Gastrocnemius medialis (tissue), 4 donors: ENCODE results near the gene DNAH6. TPM values are rescaled to one million over a fixed set of nuclear protein-coding genes. Genes with fewer than 3 reads are reported as not detected.

Experiments used
- ATAC-seq, 2 donors: fragments of 150-250 bp; one replicate each; pipeline ENCODE4 v1.9.1; 2016
- DNase-seq, 2 donors: peaks; one replicate each; pipeline ENCODE4 v3.0.0-alpha.2; 2019
- H3K27ac ChIP-seq, 4 donors: fragments of 200-600 bp; sonication (generic); 1 replicate in 1 of 4; 2 replicates in 3 of 4; pipeline ENCODE4 v1.5.1; 2016 to 2018; ENCODE audit warnings: mild to moderate bottlenecking in 2 of 4, moderate library complexity in 1 of 4
- H3K27me3 ChIP-seq, 3 donors: fragments of 200-600 bp; sonication (generic) in 2 of 3; 1 replicate in 1 of 3; 2 replicates in 2 of 3; pipeline versions ENCODE4 v1.5.1 to v1.6.0; 2016 to 2019; ENCODE audit warnings: mild to moderate bottlenecking in 1 of 3, moderate library complexity in 1 of 3
- H3K36me3 ChIP-seq, 2 donors: fragments of 200-600 bp; sonication (generic) in 1 of 2; one replicate each; pipeline ENCODE4 v1.5.1; 2017 to 2018
- H3K4me1 ChIP-seq, 2 donors: fragments of 200-600 bp; sonication (generic) in 1 of 2; one replicate each; pipeline ENCODE4 v1.5.1; 2016 to 2017; ENCODE audit warnings: mild to moderate bottlenecking in 2 of 2
- H3K4me3 ChIP-seq, 4 donors: fragments of 200-600 bp; sonication (generic) in 3 of 4; 1 replicate in 1 of 4; 2 replicates in 3 of 4; pipeline ENCODE4 v1.5.1; 2016 to 2019; ENCODE audit warnings: mild to moderate bottlenecking in 2 of 4
- H3K9me3 ChIP-seq, 3 donors: fragments of 200-600 bp; sonication (generic) in 2 of 3; 1 replicate in 1 of 3; 2 replicates in 2 of 3; pipeline ENCODE4 v1.5.1; 2016 to 2019
- POLR2A ChIP-seq, 2 donors: fragments of 450-650 bp; IDR thresholded peaks; one replicate each; pipeline ENCODE4 v1.6.1; 2017; ENCODE audit warnings: antibody characterized with exemption in 2 of 2, mild to moderate bottlenecking in 2 of 2, moderate library complexity in 2 of 2
- in situ Hi-C, 4 donors: fragments of 200-750 bp; cut with MboI; loops; one replicate each; pipeline versions ENCODE4 v1.15.0 to v1.8.0; 2017; ENCODE audit warnings: low sequenced_read_pairs in 4 of 4
- intact Hi-C: fragments of 100-400 bp; cut with DNase I; formaldehyde crosslinking; loops from one replicate; pipeline ENCODE4 v1.15.1; 2023; ENCODE audit warnings: low total_unique reads
- total RNA-seq, 4 donors: library from RNA; depleted of rRNA; stranded (reverse); fragments of >200 nt; gene quantifications; one replicate each; pipeline versions ENCODE4 v1.1.0 to v1.2.3, GENCODE V29; 2016
- TF ChIP-seq, protein P1 (sequence below), 5 experiments: fragments of 450-650 bp in 3 of 5; fragments of 200-600 bp in 2 of 5; sonication (generic) in 2 of 5; IDR thresholded peaks in 4 of 5; conservative IDR thresholded peaks in 1 of 5; 1 replicate in 4 of 5; 2 replicates in 1 of 5; pipeline ENCODE4 v1.5.1; 2016 to 2019; ENCODE audit warnings: antibody characterized with exemption in 5 of 5, mild to moderate bottlenecking in 3 of 5, moderate library complexity in 3 of 5

The DNAH6 gene
- total RNA-seq, 4 donors from 2014 or later = not detected

DNA sequence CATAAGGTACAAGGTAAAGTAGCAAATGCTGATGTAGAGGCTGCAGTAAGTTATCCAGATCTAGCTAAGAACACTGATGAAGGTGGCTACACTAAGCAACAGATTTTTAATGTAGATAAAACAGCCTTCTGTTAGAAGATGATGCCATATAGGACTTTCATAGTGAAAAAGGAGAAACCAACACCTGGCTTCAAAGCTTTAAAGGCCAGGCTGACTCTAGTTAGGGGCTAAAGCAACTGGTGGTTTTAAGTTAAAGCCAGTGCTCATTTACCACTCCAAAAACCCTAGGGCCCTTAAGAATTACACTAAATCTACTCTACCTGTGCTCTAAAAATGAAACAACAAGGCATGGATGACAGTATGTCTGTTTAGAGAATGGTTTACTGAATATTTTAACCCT is 131.0 kb downstream of the DNAH6 start:
- no peak for ATAC-seq

DNA sequence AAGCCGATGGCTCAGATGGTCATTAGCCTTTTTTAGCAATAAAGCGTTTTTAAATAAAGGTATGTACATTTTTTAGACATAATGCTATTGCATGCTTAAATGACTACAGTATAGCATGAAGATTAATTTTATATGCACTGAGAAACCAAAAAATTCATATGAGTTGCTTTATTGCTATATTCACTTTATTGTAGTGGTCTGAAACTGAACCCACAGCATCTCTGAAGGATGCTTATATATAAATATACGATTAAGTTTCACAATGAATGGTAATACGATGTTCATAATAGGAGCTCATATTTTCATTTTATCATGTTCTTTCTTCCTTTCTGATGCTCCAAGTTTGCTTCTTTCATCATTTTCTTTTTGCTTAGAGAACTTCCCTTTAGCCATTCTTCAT is 132.8 kb downstream of the DNAH6 start:
- no peaks in the 10 kb centered on the region for H3K27me3 ChIP-seq
- in situ Hi-C loops = no loop called here

More for the DNA sequence above, 131.0 kb downstream of the DNAH6 start:
- intact Hi-C loops = no loop called here
- TF ChIP-seq, protein P1, sequence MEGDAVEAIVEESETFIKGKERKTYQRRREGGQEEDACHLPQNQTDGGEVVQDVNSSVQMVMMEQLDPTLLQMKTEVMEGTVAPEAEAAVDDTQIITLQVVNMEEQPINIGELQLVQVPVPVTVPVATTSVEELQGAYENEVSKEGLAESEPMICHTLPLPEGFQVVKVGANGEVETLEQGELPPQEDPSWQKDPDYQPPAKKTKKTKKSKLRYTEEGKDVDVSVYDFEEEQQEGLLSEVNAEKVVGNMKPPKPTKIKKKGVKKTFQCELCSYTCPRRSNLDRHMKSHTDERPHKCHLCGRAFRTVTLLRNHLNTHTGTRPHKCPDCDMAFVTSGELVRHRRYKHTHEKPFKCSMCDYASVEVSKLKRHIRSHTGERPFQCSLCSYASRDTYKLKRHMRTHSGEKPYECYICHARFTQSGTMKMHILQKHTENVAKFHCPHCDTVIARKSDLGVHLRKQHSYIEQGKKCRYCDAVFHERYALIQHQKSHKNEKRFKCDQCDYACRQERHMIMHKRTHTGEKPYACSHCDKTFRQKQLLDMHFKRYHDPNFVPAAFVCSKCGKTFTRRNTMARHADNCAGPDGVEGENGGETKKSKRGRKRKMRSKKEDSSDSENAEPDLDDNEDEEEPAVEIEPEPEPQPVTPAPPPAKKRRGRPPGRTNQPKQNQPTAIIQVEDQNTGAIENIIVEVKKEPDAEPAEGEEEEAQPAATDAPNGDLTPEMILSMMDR (IDR thresholded peaks at IDR 0.05 in 4 of 5, conservative IDR thresholded peaks at IDR 0.05 in 1 of 5) = no peak
- no peak for TF ChIP-seq POLR2A (IDR thresholded peaks at IDR 0.05)
- DNase-seq = no peak
- in situ Hi-C loops = no loop called here
- no peak overlapping the region for H3K4me3 ChIP-seq
- no peaks in the 10 kb centered on the region for H3K9me3 ChIP-seq
- no peak overlapping the region for H3K27ac ChIP-seq
- H3K4me1 ChIP-seq = peaks cover 0 to 4% of the 10 kb centered on the region in 2 donors
- H3K27me3 ChIP-seq = no peaks in the 10 kb centered on the region
- no peaks in the 10 kb centered on the region for H3K36me3 ChIP-seq

DNA sequence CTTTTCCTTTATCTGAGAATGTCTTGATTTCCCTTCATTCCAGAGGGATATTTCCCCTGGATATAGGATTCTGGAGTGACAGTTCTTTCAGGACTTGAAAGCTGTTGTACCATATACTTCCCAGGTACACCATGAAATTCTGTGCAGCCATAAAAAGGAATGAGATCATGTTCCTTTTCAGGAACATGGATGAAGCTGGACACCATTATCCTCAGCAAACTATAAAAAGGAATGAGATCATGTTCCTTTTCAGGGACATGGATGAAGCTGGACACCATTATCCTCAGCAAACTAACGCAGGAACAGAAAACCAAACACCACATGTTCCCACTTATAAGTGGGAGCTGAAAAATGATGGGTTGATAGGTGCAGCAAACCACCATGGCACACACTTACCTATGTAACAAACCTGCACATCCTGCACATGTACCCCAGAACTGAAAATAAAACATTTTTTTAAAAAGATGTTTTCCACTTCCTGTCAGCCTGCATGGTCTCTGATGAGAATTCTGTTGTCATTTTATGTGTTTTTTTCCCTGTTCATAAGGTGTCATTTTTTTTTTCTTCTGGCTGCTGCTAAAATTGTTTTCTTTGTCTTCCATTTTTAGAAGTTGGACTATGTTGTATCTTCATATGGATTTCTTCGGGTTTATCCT is 133.3 kb downstream of the DNAH6 start:
- in situ Hi-C loops (no loop called here), intact Hi-C loops (no loop called here)
- H3K36me3 ChIP-seq = no peaks in the 10 kb centered on the region
- no peak overlapping the region for H3K27ac ChIP-seq
- no peaks in the 10 kb centered on the region for H3K27me3 ChIP-seq
- no peaks in the 10 kb centered on the region for H3K9me3 ChIP-seq
- H3K4me1 ChIP-seq = peaks cover 0 to 4% of the 10 kb centered on the region in 2 donors
- no peak for DNase-seq
- peak; percentile 45 to 64 for ATAC-seq
- no peak overlapping the region for H3K4me3 ChIP-seq
- no peak for TF ChIP-seq POLR2A (IDR thresholded peaks at IDR 0.05)
- TF ChIP-seq, protein P1 (IDR thresholded peaks at IDR 0.05 in 4 of 5, conservative IDR thresholded peaks at IDR 0.05 in 1 of 5) = no peak

More for the DNA sequence above, 132.8 kb downstream of the DNAH6 start:
- H3K36me3 ChIP-seq = no peaks in the 10 kb centered on the region
- TF ChIP-seq, protein P1 (IDR thresholded peaks at IDR 0.05 in 4 of 5, conservative IDR thresholded peaks at IDR 0.05 in 1 of 5) = no peak
- TF ChIP-seq POLR2A (IDR thresholded peaks at IDR 0.05) = no peak
- H3K27ac ChIP-seq = no peak overlapping the region
- H3K4me1 ChIP-seq = peaks cover 0 to 4% of the 10 kb centered on the region in 2 donors
- intact Hi-C loops = no loop called here
- ATAC-seq = no peak
- DNase-seq = no peak
- no peaks in the 10 kb centered on the region for H3K9me3 ChIP-seq
- no peak overlapping the region for H3K4me3 ChIP-seq

DNA sequence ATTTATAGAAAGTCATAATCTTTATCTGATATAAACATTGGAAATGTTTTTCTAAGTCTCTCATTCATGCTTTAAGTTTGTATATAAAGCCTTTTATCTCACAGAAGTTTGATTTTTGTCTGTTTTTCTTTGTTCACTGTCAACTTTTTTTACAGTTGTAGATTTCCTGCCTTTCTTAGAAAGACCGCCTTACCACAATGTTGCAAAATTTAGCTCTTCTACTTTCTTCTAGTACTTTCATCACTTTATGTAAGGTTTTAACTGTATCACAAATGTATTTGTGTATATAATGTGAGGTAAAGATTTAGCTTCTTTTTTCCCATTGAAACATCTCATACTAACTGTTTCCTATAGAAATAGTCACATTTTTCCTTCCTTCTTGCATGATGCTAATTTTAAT is 136.1 kb downstream of the DNAH6 start:
- in situ Hi-C loops = no loop called here
- ATAC-seq (no peak), DNase-seq (no peak)
- Histone ChIP-seq H3K36me3 (no peaks in the 10 kb centered on the region), H3K27me3 (no peaks in the 10 kb centered on the region), H3K4me1 (peaks cover 0 to 4% of the 10 kb centered on the region in 2 donors), H3K9me3 (no peaks in the 10 kb centered on the region), H3K4me3 (no peak overlapping the region), H3K27ac (no peak overlapping the region)
- intact Hi-C loops = no loop called here
- TF ChIP-seq POLR2A (IDR thresholded peaks at IDR 0.05) = no peak
- TF ChIP-seq, protein P1 (IDR thresholded peaks at IDR 0.05 in 4 of 5, conservative IDR thresholded peaks at IDR 0.05 in 1 of 5) = no peak

DNA sequence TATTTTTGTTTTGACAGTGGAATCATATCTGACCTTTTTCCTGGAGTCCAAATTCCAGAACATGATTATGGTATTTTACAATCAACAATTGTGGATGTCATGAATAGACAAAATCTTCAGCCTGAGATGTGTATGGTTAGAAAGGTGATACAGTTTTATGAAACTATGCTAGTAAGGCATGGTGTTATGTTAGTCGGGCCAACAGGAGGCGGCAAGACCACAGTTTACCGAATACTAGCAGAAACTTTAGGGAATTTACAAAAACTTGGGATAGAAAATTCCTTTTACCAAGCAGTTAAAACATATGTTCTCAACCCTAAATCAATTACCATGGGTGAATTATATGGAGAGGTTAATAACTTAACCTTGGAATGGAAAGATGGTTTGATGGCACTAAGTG is 137.0 kb downstream of the DNAH6 start:
- Histone ChIP-seq H3K4me1 (peaks cover 0 to 4% of the 10 kb centered on the region in 2 donors), H3K4me3 (no peak overlapping the region), H3K27me3 (no peaks in the 10 kb centered on the region), H3K9me3 (no peaks in the 10 kb centered on the region), H3K36me3 (no peaks in the 10 kb centered on the region), H3K27ac (no peak overlapping the region)
- DNase-seq = no peak
- intact Hi-C loops = no loop called here
- no peak for TF ChIP-seq POLR2A (IDR thresholded peaks at IDR 0.05)
- TF ChIP-seq, protein P1 (IDR thresholded peaks at IDR 0.05 in 4 of 5, conservative IDR thresholded peaks at IDR 0.05 in 1 of 5) = no peak
- in situ Hi-C loops = no loop called here
- ATAC-seq = no peak
